HG02642 (cell line): ENCODE data around the gene APOLD1.
"Not testable (repeated sequence)": the region's sequence is repeated elsewhere in the genome, so short reads cannot be mapped to it uniquely, and the experiment has no call there.

Experiments
- ATAC-seq: cut with Tn5 transposase; IDR thresholded peaks from one replicate; pipeline ENCODE4 v1.9.1; 2021; ENCODE audit warnings: mild to moderate bottlenecking; ENCODE audit not compliant: unreplicated experiment, poor library complexity

The APOLD1 gene

GRCh38 chr12:12784116-12784515, 1.3 kb upstream of the APOLD1 start:
- no peak for ATAC-seq

- ATAC-seq = peak; percentile 7
These were observed 869 bp downstream of the APOLD1 start for GRCh38 chr12:12786351-12786705.

GRCh38 chr12:12786706-12787601, 1.5 kb downstream of the APOLD1 start:
- peak; percentile 88 for ATAC-seq

- no peak for ATAC-seq
These were observed 2.7 kb downstream of the APOLD1 start for GRCh38 chr12:12788131-12788530.

GRCh38 chr12:12788675-12789368, 3.4 kb downstream of the APOLD1 start:
- ATAC-seq = peak; percentile 53

- no peak for ATAC-seq
These were observed 5.5 kb downstream of the APOLD1 start for GRCh38 chr12:12790956-12791355.

GRCh38 chr12:12791756-12792369, 6.4 kb downstream of the APOLD1 start:
- ATAC-seq = no peak

DNA sequence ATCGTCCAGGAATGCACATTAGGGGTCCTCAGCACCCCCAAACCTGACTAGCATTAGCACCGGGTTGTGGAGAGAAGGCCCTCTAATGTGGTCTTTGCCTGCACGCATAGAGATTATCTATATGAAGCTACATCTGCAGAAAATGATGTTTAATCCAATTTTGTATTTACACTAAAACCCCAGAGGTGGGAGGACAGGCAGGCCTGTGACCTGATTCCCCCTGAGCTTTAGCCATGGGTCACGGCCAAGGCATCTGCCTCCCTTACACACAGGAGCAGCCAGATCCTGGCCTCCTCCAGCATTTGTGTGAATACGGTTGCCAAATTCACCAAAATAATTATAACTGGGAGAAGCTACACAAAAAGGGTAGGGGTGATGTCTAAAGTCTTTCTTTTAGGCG, 7.0 kb downstream of the APOLD1 start:
- ATAC-seq = no peak

- ATAC-seq = no peak
These were observed 9.2 kb downstream of the APOLD1 start for GRCh38 chr12:12794686-12795085.

DNA sequence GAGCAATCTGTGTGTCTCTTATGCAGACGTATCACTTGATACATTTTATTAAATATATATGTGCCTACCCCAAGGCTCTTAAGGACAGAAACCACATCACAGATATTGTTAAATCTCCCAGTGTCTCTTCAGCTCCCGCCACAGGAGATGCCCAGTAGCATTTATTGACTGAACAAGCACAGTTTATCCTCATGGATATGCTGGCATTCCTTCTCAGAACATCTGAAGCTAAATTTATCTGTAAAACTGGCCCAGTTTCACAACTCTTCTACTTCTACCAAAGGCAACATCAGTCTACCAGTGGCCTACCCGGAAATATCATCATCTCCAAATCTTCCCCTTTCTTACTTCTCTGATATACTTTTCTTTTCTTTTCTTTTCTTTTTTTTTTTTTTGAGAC, 10.7 kb downstream of the APOLD1 start:
- ATAC-seq = no peak

GRCh38 chr12:12796928-12797793, 11.7 kb downstream of the APOLD1 start:
- no peak for ATAC-seq

GRCh38 chr12:12797794-12798152, 12.3 kb downstream of the APOLD1 start:
- ATAC-seq = no peak

DNA sequence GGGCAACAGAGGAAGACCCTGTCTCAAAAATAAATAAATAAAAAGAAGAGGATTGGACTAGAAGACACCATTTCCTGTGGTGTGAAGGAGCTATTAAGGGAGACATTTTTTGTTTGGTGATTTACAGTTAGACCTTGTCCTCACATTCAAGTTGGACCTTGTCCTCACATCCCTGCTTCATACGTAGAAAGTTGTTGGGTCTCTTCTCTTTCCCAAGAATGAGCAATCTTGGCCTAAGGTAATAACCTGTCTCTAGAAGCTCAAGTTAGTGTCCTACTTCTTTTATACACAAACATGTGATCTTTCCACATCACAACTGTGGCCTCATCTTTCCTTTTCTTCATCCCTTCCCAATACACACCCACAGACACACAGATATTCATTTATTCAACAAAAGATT, 13.0 kb downstream of the APOLD1 start:
- no peak for ATAC-seq

GRCh38 chr12:12799163-12799920, 13.9 kb downstream of the APOLD1 start:
- ATAC-seq = no peak

DNA sequence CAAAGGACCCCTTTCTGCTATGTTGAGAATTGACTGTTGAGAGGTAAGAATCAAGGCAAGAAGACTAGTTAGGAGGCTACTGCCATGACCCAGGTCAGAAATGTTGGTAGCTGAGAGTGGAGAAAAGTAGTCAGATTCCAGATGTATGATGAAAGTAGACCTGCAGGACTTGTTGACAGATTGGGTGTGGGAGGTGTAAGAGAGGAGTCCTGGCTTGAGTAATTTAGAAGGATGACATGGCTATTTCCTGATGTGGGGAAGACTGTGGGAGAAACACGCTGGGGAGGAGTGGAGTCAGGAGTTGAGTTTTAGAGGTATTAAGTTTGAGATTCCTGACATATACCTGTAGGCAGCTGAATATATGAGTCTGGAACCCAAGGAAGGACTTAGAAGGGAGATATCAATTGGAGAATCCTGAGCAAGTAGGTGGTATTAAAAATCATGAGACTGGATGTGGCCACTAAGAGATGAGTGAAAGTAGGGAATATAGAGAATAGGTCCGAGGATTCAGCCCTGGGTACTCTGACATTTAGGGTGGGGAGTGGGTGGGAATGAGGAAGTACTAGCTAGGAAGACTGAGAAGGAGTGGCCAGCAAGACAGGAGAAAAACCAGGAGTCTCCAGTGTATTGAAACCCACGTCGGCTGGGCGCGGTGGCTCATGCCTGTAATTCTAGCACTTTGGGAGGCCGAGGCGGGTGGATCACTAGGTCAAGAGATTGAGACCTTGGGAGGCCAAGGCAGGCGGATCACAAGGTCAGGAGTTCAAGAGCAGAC, 15.1 kb downstream of the APOLD1 start:
- no peak for ATAC-seq

DNA sequence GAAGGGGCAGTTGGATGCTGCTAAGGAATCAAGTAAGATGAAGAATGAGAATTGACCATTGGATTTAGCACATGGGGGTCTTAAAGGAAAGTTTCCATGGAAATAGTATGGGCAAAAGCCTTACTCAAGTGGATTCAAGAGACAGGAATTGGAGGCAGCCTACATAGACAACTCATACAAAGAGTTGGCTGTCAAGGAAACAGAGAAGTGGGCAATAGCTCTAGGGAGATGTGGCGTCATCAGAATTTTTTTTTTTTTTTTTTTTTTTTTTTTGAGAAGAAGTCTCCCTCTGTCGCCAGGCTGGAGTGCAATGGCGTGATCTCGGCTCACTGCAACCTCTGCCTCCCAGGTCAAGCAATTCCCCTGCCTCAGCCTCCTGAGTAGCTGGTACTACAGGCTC, 16.2 kb downstream of the APOLD1 start:
- ATAC-seq = not testable (repeated sequence)

- ATAC-seq = peak; percentile 79
These were observed 17.7 kb downstream of the APOLD1 start for GRCh38 chr12:12803186-12803585.

- no peak for ATAC-seq
These were observed 18.6 kb downstream of the APOLD1 start for GRCh38 chr12:12804011-12804410.

GRCh38 chr12:12804432-12804886, 19.0 kb downstream of the APOLD1 start:
- ATAC-seq = no peak
